ENCODE data around the gene CS.
"Not testable (repeated sequence)": the region's sequence is repeated elsewhere in the genome, so short reads cannot be mapped to it uniquely, and the experiment has no call there.

CS gene

DNA sequence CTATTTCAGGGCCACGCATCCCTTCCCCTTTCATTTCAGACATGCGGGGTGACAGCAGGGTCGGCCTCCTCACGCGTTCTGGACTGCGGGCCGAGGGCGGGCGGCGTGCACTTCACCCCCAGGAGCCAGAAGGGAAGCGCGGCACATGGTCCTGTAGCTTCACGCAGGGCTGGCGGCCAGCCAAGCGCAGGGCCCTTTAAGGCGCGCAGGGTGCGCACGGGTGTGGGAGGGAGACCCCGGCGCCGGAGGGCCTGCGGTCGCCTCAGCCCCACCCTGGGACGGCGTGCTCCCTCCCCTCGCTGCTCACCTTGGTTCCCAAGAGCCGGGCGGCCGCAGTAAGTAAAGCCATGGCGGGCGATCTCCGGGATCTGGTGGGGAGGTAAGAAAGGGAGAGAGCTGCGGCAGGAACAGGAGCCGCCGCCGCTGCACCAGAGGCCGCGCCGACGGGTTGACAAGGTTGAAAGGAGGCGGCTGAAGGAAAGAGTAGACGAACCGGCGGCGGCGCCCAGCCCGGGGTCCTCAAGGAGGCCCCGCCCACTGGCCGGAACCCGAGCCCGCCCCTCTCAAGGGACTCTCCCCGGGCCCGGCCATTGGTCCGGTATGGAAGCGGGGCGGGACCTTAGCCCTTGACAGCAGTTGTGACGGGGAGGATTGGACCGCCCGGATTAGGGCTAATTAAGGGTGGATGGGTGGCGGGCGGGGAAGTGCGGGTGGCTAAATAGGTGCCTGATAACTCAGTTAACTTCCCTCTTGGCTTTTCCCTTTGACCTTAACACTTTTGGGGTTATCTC lies at the start of gene CS:
CS (minus strand) TSS at position 478 of the 791 bp plus-strand sequence; CDS start at position 349, 129 bp downstream.
- DNase-seq: peak; percentile 97

DNA sequence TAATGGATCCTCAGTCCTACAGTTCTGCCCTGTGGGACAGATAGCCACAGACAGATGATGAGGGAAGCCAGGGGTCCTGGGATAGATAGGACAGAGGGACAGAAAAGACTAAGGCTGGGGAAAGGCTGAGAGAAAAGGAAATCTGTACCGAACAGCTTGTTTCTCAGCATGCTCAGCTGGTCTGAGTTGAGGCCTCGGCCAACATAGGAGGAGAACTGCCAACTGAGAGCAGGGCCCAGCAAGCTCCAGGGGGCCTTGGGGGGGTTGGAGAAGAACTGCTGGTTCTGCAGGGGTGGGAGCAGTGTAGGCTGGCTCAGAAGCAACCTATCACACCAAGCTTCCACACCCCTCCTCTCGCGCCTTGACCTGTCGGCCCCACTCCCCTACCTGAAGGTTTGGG lies 48.6 kb upstream of the CS start:
- DNase-seq: no peak

DNA sequence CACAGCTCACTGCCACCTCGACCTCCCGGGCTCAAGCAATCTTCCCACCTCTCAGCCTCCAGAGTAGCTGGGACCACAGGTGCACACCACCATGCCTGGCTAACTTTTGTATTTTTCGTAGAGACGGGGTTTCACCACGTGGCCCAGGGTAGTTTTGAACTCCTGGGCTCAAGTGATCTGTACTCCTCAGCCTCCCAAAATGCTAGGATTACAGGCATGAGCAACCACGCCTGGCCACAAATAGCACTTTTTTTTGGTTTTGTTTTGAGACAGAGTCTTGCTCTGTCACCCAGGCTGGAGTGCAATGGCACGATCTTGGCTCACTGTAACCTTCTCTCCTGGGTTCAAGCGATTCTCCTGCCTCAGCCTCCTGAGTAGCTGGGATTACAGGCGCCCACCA lies 47.1 kb upstream of the CS start:
- DNase-seq: not testable (repeated sequence)

DNA sequence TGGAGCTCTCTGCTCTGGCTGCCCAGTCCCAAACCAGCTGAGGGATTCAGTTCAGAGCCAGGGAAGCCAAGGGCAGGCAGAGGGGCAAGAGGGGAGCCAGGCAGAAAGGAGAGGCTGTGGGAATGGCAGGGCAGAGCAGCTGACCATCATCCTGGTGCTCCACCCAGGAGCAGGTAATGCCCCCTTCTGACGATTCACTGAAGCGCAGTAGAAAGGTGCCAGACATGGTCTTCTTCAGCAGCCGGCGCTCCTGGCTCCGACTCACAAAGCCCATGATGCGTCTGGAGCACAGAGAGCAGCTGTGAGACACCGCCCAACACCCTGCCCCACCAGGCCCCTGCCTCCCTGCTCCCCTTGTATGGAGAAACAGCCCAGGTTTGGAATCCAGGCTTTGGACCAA lies 46.5 kb upstream of the CS start:
- no peak for DNase-seq

DNA sequence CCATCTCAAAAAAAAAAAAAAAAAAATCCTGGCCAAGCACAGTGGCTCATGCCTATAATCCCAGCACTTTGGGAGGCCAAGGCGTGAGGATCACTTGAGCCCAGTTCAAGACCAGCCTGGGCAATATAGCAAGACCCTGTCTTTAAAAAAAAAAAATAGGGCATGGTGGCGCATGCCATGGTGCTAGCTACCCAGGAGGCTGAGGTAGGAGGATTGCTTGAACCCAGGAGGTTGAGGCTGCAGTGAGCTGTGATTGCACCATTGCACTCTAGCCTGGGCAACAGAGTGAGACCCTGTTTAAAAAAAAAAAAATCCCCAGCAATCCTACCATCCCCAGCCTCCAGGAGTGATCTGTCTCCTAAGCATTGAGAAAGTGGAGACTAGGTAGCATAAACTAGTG lies 42.2 kb upstream of the CS start:
- not testable (repeated sequence) for DNase-seq

DNA sequence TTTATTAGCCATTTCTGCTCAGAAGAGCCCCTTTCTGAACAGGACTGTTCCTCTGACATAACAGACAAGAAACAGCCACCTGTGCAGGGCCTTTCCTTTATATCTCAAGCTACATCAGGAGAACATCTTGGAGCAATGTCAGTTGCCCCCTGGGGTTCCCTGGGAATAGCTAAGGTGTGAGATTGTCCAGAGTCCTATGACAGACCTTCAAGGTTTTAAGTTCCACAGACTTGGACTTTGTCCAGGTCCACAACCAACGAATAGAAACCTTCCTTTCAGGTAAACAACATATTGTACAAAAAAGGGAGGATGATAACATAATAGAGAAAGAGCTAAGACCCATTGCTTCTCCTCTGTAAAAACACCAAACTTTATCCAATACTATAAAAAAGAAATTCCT lies 41.5 kb upstream of the CS start:
- no peak for DNase-seq

DNA sequence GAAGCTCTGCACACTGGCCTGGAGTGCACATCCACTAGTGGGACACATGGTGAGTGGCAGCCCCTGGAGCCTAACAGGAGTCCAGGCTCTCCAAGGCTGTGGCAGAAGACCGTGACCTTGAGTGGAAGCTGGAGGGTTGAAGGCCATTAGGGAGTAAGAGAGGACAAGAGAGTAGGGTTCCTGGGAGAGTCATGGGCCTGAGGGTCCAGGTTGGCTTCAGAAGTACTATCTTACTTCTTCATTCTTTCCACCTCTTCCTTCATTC lies 39.0 kb upstream of the CS start:
- DNase-seq: no peak

DNA sequence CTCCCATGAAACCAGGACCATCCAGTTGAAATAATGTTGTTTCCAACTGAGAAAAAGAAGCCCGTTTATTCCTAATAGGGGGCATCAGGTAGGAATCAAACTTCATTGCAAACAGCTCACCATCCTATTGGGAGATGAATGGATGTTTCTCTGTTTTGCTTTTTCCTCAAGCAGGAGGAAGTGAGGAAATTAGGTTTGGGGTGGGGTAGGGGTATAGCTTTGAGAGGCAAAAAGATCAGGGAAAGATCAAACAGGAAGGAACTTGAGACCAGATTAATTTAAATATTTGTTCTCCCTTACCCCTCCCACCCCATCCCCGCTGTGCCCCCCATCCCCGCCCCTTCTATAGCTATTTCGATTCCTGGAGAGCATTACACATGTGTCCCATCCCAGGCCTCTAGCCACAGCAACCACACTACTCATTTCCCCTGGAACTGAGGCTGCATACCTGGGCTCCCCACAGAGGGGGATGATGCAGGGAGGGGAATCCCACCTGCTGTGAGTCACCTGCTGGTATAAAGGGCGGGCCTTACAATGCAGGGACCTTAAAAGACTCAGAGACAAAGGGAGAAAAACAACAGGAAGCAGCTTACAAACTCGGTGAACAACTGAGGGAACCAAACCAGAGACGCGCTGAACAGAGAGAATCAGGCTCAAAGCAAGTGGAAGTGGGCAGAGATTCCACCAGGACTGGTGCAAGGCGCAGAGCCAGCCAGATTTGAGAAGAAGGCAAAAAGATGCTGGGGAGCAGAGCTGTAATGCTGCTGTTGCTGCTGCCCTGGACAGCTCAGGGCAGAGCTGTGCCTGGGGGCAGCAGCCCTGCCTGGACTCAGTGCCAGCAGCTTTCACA lies 38.4 kb upstream of the CS start, which contains the start of gene IL23A:
IL23A (plus strand) TSS at position 577 of the 850 bp plus-strand sequence; CDS start at position 738, 161 bp downstream.
- DNase-seq: peak; percentile 79

DNA sequence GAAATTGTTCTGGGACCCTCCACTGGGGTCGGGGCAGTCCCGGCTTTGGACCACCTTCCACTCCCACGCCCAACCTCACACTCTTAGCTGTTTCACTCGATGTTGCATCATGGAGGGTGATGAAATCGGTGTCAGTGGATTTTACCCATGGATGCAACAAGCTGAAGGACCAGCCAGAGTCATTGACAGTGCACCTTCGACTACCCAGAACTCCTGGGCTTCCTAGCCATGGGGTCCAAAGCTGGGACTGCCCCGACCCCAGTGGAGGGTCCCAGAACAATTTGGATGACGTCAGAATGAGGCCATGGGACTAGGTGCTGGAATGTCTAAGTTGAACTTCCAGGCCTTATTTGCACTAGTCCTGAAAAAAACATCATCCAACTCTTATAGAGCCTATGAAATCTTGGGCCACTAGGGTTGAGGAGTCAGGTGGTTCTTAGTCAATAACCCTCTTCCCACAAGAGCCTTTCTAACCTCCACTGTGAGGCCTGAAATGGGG lies 37.7 kb upstream of the CS start:
- DNase-seq: no peak

DNA sequence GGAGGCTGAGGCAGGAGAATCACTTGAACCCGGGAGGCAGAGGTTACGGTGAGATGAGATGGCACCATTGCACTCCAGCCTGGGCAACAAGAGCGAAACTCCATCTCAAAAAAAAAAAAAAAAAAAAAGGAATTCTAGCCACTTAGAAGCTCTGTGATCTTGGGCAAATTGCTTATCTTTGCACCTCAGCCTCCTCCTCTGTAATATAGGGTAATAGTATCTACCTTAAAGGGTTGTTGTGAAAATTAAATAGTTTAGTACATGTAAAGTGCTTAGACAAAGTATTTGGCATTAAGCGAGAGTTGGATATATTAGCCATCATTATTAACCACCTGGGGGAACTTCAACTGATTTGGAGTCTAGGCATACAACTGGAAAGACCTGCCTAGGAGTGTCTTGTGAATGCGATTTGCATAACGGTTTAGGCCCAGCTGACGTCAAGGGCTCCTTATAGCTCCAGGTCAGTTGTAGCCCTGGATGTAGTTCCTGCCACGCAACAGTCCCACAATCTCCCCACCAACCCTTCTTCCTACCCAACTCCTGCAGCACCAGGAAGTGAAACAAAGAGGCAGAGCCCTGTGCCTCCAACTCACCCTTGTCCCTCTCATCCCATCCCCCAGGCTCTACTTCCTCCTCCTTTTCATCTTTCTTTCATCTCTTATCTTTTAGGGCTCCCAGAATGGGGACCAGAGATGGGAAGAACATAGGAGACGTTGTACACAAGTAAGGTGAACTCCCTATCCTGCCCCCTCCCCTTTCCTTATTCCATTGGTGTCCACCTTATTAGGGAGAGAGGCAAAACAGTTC lies 36.4 kb upstream of the CS start:
- no peak for DNase-seq

DNA sequence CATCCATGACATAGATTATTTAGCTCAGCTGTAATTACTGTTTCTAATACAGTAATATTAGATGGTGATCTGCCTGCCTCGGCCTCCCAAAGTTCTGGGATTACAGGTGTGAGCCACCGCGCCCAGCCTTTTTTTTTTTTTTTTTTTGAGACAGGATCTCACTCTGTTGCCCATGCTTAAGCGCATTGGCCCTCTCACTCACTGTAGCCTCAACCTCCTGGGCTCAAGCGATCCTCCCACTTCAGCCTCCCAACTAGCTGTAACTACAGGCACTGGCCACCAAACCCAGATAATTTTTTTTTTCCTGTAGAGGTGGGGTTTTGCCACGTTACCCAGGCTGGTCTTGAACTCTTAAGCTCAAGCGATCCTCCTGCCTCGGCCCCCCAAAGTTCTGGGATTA lies 35.4 kb upstream of the CS start:
- DNase-seq: not testable (repeated sequence)

DNA sequence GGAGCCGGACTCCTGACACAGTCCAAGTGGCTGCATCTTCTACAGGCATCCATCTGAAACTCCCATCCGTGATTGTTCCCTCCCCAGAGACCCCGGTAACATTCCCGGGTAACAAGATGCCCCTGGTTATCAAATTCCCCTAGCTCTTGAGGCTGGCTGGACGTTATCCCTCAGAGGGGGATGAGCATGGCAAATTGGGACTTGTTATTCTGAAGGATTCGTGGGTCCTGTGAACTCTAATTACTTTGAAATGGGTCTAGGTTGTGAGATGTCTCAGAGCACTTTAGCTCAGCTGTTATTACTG lies 34.3 kb upstream of the CS start:
- no peak for DNase-seq

DNA sequence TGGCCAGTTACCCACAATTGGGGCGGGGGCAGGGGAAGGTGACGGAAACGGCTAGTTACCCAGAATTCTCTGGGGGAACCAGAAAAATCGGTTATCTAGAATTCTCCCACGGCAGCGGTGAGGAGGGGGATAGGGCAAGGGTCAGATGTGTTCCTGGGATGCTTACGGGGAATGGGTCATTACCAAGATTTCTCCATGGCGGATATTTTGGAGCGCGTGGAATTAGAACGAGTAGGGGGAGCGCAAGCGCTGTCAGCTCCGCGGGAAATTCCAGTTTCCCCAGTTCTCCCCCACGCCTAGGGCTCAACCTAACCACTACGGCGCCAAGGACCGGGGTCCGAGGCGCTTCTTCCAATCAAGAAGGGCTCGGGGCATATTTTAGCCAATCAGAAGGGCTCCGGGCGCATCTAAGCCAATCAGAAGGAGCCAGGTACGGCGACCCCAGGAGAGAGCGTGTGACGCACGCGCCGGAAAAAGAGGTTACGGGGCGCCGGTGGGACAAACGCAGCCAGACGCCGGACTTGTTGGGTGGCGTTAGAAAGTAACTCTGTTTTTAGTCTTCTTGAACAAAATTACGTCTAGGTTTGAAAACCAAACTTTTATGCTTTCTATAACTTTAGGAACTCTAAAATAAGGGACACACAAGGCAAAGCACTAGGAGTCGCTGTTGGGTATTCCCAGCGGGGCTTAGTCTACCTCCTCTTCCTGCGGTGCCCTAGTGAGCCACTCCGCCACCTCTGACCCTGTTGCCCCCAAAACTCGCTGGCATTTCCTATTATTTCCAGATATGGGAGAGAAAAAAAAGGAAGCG lies 33.8 kb upstream of the CS start, which contains the start of gene PAN2:
PAN2 (minus strand) TSS at position 322 of the 811 bp plus-strand sequence. CDS start 906 bp downstream, outside the sequence.
- peak; percentile 87 for DNase-seq

DNA sequence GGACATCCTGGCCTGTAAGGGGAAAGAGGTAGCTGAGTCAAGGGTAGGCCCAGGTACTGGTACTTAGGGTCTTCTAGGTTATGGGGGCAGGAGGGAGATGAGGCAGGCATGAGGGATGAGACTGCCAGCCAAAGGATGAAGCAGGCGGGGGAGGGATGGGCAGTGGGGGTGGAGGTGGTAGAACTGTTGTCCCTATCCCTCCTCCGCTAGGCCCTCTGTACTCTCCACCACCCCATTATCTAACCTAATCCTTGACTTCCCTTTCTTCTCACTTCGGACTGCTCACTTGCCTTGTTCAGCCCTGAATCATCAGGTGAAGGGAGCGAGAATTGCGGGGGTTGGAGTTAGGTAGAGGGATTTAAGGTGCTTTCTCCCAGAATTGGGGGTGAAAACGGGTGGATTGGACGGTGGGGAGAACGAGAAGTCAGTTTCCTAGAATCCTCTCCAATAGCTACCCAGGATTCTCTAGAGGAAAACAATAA lies 33.1 kb upstream of the CS start:
- DNase-seq: peak; percentile 12

DNA sequence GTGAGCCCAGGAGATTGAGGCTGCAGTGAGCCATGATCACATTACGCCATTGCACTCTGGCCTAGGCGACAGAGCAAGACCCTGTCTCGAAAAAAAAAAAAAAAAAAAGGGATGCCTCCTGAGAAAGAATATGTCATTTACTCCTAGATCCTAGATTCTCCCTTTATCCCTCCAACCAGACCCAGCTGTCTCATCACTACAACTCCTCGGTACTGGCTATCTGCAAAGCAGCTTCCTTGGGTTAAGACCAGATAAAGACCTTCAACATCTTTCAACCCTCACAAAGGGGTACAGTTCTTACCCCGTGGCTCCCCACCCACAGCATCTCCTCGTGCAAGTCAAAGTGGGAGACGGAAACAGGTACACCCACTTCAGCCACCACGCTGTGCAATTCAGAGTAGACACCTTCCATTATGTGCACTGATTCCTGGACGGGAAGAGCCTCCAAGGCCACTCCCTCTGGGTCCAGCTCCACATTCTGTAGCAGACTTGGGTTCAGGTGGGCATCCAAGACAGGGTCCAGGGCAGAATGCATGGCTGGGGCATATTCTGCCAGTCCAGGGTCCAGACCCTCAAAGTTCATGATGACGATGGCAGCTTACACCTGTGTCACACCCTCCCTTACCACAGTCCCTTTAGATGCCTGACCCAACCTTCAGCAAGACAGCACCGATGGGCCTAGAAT lies 32.5 kb upstream of the CS start:
- DNase-seq: no peak

DNA sequence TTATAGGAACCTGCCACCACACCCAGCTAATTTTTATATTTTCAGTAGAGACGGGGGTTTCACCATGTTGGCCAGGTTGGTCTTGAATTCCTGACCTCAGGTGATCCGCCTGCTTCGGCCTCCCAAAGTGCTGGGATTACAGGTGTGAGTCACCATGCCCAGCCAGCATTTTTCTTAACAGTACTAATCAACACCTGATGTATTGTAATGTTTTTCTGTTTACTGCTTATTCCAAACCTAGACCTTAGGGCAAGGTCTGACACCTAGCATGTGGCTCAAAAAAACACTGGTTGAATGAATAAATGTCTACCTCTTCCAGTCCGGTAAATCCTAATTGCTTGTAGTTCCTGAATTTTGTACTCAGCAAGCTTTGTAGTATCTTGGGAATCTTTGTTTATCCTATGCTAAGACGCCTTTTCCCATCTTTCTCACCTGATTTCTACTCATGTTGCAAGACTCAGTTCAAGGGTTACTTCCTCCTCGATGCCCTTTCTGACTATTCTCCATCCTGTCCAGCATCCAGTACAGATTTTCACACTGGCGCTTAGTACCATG lies 30.9 kb upstream of the CS start:
- no peak for DNase-seq

DNA sequence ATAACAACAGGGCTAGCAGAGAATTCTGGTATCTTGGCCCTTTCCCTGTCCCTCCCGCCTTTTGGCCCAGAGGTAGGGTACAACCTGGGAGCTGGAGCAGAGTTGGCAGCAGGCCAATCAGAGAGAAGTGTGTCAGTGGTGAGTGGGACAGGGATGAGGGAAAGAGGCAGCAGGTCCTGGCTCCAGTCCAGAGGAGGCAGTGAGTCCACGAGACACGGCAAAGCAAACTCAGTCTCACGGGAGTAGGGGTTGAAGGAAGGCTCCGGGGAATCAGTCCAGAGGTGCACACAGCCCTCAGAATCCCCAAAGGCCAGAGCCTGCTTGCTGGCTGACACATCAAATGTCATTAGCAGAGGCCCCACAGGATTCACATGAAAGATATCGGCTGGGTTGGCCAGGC lies 26.4 kb upstream of the CS start:
- DNase-seq: no peak

DNA sequence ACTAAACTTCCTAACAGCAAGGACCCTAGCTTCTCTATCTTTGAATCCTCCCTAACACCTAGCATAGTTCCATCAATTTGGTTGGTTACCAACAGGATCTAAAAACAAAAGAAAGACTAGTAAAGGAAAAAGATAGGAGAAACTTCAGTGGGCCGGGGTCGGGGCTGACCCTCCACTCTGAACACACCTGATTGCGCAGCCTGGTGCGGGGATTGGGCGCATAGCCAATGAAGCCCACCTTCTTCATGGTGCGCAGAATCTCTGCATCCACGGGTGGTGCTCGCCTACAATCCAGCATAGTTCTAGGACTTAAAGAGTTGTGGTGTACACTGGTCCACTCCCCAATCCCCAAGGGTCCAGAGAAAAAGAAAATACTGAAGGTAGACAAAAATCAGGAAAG lies 26.0 kb upstream of the CS start:
- no peak for DNase-seq

DNA sequence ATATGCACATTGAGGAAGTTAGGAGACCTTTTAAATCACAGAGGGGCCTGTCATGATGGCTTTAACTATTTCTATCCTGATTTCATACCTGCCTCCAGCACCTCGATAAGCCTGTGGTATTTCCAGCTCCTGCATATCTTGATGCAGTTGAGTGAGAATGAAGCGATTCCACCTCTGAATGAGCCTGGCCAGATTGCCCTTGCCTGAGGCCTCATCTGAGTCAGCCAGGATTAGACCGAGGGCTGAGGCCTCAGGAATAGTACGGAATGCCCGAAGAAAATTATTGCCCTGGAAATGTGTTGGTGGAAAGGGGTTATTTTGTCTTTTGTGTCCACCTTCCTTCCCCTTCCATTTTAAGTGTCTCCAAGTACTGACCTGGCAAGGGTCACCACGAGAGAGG lies 24.1 kb upstream of the CS start:
- no peak for DNase-seq

DNA sequence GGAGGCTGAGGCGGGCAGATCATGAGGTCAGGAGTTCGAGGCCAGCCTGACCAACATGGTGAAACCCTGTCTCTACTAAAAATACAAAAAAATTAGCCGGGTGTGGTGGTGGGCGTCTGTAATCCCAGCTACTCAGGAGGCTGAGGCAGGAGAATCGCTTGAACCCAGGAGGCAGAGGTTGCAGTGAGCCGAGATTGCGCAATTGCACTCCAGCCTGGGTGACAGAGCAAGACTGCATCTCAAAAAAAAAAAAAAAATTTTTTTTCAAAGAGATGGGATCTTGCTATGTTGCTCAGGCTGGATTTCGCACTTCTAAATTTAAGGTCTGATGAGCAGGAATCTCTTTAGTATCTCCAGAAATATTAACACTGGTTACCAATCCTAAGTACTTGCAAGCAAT lies 21.5 kb upstream of the CS start:
- DNase-seq: not testable (repeated sequence)

DNA sequence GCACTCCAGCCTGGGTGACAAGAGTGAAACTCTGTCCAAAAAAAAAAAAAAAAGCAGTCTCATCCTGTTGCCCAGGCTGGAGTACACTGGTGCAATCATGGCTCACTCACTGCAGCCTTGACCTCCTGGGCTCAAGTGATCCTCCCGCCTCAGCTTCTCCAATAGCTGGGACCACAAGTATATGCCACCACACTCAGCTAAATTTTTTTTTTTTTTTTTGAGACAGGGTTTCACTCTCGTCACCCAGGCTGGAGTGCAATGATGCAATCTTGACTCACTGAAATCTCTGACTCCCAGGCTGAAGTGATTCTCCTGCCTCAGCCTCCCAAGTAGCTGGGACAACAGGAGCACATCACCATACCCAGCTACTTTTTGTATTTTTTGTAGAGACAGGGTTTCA lies 20.9 kb upstream of the CS start:
- no peak for DNase-seq
